HEK293 (cell line): ENCODE measurements around the gene ERF.

Source experiments
- AEBP2 ChIP-seq: fragments of 450-650 bp; formaldehyde crosslinking; IDR thresholded peaks from 2 replicates; pipeline ENCODE4 v1.5.1; 2016; ENCODE audit warnings: missing biosample characterization, missing genetic modification characterization, borderline replicate concordance
- HIC1 ChIP-seq: fragments of 450-650 bp; formaldehyde crosslinking; IDR thresholded peaks from 2 replicates; pipeline ENCODE4 v1.5.1; 2016; ENCODE audit warnings: missing biosample characterization, missing genetic modification characterization
- HOXD13 ChIP-seq: sonication (generic); formaldehyde crosslinking; IDR thresholded peaks from 2 replicates; pipeline ENCODE4 v1.8.0; 2022; ENCODE audit warnings: missing genetic modification reagents, borderline replicate concordance
- KLF9 ChIP-seq: fragments of 450-650 bp; formaldehyde crosslinking; IDR thresholded peaks from 2 replicates; pipeline ENCODE4 v1.5.1; 2016; ENCODE audit warnings: missing biosample characterization, missing genetic modification characterization, low read depth
- SCRT2 ChIP-seq: fragments of 450-650 bp; formaldehyde crosslinking; IDR thresholded peaks from 2 replicates; pipeline ENCODE4 v1.5.1; 2016; ENCODE audit warnings: missing biosample characterization, missing genetic modification characterization
- ZBTB17 ChIP-seq: fragments of 450-650 bp; formaldehyde crosslinking; IDR thresholded peaks from 2 replicates; pipeline ENCODE4 v1.5.1; 2016; ENCODE audit warnings: missing biosample characterization, missing genetic modification characterization
- ZBTB20 ChIP-seq: fragments of 450-650 bp; formaldehyde crosslinking; IDR thresholded peaks from 2 replicates; pipeline ENCODE4 v1.5.1; 2016; ENCODE audit warnings: missing biosample characterization, missing genetic modification characterization
- ZBTB26 ChIP-seq: fragments of 450-650 bp; formaldehyde crosslinking; optimal IDR thresholded peaks from 2 replicates; pipeline ENCODE3; 2016; ENCODE audit warnings: missing biosample characterization, mild to moderate bottlenecking, missing genetic modification characterization
- ZEB2 ChIP-seq: fragments of 450-650 bp; formaldehyde crosslinking; IDR thresholded peaks from 2 replicates; pipeline ENCODE4 v1.5.1; 2016; ENCODE audit warnings: missing biosample characterization, missing genetic modification characterization
- ZNF132 ChIP-seq: fragments of 450-650 bp; formaldehyde crosslinking; IDR thresholded peaks from 2 replicates; pipeline ENCODE4 v1.5.1; 2017; ENCODE audit warnings: missing biosample characterization, missing genetic modification characterization, borderline replicate concordance
- ZNF16 ChIP-seq: fragments of 450-650 bp; formaldehyde crosslinking; IDR thresholded peaks from 2 replicates; pipeline ENCODE4 v1.5.1; 2016; ENCODE audit warnings: low read depth, missing biosample characterization, missing genetic modification characterization
- ZNF175 ChIP-seq: fragments of 450-650 bp; formaldehyde crosslinking; IDR thresholded peaks from 2 replicates; pipeline ENCODE4 v1.5.1; 2016; ENCODE audit warnings: missing biosample characterization, missing genetic modification characterization
- ZNF184 ChIP-seq: fragments of 450-650 bp; IDR thresholded peaks from 2 replicates; pipeline ENCODE4 v1.5.1; 2018; ENCODE audit warnings: missing biosample characterization, mild to moderate bottlenecking, missing genetic modification characterization
- ZNF266 ChIP-seq: fragments of 450-650 bp; formaldehyde crosslinking; IDR thresholded peaks from 2 replicates; pipeline ENCODE4 v1.5.1; 2016; ENCODE audit warnings: missing biosample characterization, missing genetic modification characterization, low read depth
- ZNF302 ChIP-seq: fragments of 450-650 bp; formaldehyde crosslinking; IDR thresholded peaks from 2 replicates; pipeline ENCODE4 v1.5.1; 2016; ENCODE audit warnings: missing biosample characterization, missing genetic modification characterization, low read depth
- ZNF311 ChIP-seq: fragments of 450-650 bp; formaldehyde crosslinking; IDR thresholded peaks from 2 replicates; pipeline ENCODE4 v1.5.1; 2017; ENCODE audit warnings: missing biosample characterization, missing genetic modification characterization, borderline replicate concordance
- ZNF335 ChIP-seq: fragments of 450-650 bp; formaldehyde crosslinking; conservative IDR thresholded peaks from 2 replicates; pipeline ENCODE4 v1.5.1; 2016; ENCODE audit warnings: missing biosample characterization, missing genetic modification characterization
- ZNF391 ChIP-seq: fragments of 450-650 bp; formaldehyde crosslinking; IDR thresholded peaks from 2 replicates; pipeline ENCODE4 v1.5.1; 2016; ENCODE audit warnings: low read depth, missing biosample characterization, missing genetic modification characterization, borderline replicate concordance
- ZNF398 ChIP-seq: fragments of 450-650 bp; formaldehyde crosslinking; IDR thresholded peaks from 2 replicates; pipeline ENCODE4 v1.5.1; 2017; ENCODE audit warnings: missing biosample characterization, missing genetic modification characterization
- ZNF473 ChIP-seq: fragments of 450-650 bp; formaldehyde crosslinking; IDR thresholded peaks from 2 replicates; pipeline ENCODE4 v1.5.1; 2017; ENCODE audit warnings: missing biosample characterization, missing genetic modification characterization
- ZNF544 ChIP-seq: fragments of 450-650 bp; formaldehyde crosslinking; IDR thresholded peaks from 2 replicates; pipeline ENCODE4 v1.5.0; 2017; ENCODE audit warnings: missing biosample characterization, missing genetic modification characterization
- ZNF555 ChIP-seq: fragments of 450-650 bp; formaldehyde crosslinking; conservative IDR thresholded peaks from 2 replicates; pipeline ENCODE4 v1.5.1; 2017; ENCODE audit warnings: missing biosample characterization, mild to moderate bottlenecking, missing genetic modification characterization, inconsistent platforms
- ZNF571 ChIP-seq: fragments of 450-650 bp; formaldehyde crosslinking; IDR thresholded peaks from 2 replicates; pipeline ENCODE4 v1.5.0; 2017; ENCODE audit warnings: missing biosample characterization, missing genetic modification characterization
- ZNF654 ChIP-seq: fragments of 450-650 bp; formaldehyde crosslinking; IDR thresholded peaks from 2 replicates; pipeline ENCODE4 v1.5.1; 2016; ENCODE audit warnings: low read depth, missing biosample characterization, missing genetic modification characterization
- ZNF664 ChIP-seq: fragments of 450-650 bp; formaldehyde crosslinking; IDR thresholded peaks from 2 replicates; pipeline ENCODE4 v1.5.1; 2016; ENCODE audit warnings: missing biosample characterization, missing genetic modification characterization
- ZNF704 ChIP-seq: fragments of 450-650 bp; formaldehyde crosslinking; IDR thresholded peaks from 2 replicates; pipeline ENCODE4 v1.5.1; 2016; ENCODE audit warnings: missing biosample characterization, missing genetic modification characterization
- ZNF777 ChIP-seq: fragments of 450-650 bp; formaldehyde crosslinking; IDR thresholded peaks from 2 replicates; pipeline ENCODE4 v1.5.1; 2017; ENCODE audit warnings: missing biosample characterization, missing genetic modification characterization, borderline replicate concordance
- ZNF837 ChIP-seq: fragments of 450-650 bp; formaldehyde crosslinking; IDR thresholded peaks from 2 replicates; pipeline ENCODE4 v1.5.1; 2016; ENCODE audit warnings: missing biosample characterization, missing genetic modification characterization
- ZNF843 ChIP-seq: fragments of 450-650 bp; formaldehyde crosslinking; IDR thresholded peaks from 2 replicates; pipeline ENCODE4 v1.5.1; 2016; ENCODE audit warnings: missing biosample characterization, missing genetic modification characterization
- TF ChIP-seq, protein P1 (sequence below): fragments of 450-650 bp; formaldehyde crosslinking; IDR thresholded peaks from 2 replicates; pipeline ENCODE4 v1.5.1; 2016; ENCODE audit warnings: missing biosample characterization, missing genetic modification characterization

The ERF gene

GRCh38 chr19:42219812-42220750 is 34.8 kb downstream of the ERF start, which contains the start of gene ZNF526 (continued):
- TF ChIP-seq KLF9 (tag by site-specific recombination) (peak; percentile 85), ZBTB26 (tag by site-specific recombination) (peak; percentile 67), ZNF184 (no peak), ZNF654 (tag by site-specific recombination) (no peak), HOXD13 (CRISPR knock-in tag) (no peak), ZEB2 (no peak), ZNF132 (no peak), ZNF843 (tag by site-specific recombination) (peak; percentile 56; the same call in 1 of the 2 replicates), SCRT2 (tag by site-specific recombination) (no peak), ZNF571 (tag by site-specific recombination) (no peak), ZNF335 (tag by site-specific recombination) (peak; percentile 92), ZNF391 (no peak), AEBP2 (tag by site-specific recombination) (no peak), ZNF555 (tag by site-specific recombination) (no peak), ZNF544 (no peak), ZNF473 (tag by site-specific recombination) (no peak), ZNF16 (no peak), HIC1 (no peak), ZNF302 (no peak), ZNF266 (tag by site-specific recombination) (no peak), ZNF175 (no peak), ZNF311 (no peak), ZNF777 (tag by site-specific recombination) (no peak), ZNF664 (tag by site-specific recombination) (no peak), ZNF398 (tag by site-specific recombination) (peak; percentile 10; the same call in 1 of the 2 replicates), ZBTB20 (tag by site-specific recombination) (peak; percentile 97), ZBTB17 (tag by site-specific recombination) (peak; percentile 89), ZNF704 (tag by site-specific recombination) (no peak), ZNF837 (tag by site-specific recombination) (no peak)
- TF ChIP-seq, protein P1, sequence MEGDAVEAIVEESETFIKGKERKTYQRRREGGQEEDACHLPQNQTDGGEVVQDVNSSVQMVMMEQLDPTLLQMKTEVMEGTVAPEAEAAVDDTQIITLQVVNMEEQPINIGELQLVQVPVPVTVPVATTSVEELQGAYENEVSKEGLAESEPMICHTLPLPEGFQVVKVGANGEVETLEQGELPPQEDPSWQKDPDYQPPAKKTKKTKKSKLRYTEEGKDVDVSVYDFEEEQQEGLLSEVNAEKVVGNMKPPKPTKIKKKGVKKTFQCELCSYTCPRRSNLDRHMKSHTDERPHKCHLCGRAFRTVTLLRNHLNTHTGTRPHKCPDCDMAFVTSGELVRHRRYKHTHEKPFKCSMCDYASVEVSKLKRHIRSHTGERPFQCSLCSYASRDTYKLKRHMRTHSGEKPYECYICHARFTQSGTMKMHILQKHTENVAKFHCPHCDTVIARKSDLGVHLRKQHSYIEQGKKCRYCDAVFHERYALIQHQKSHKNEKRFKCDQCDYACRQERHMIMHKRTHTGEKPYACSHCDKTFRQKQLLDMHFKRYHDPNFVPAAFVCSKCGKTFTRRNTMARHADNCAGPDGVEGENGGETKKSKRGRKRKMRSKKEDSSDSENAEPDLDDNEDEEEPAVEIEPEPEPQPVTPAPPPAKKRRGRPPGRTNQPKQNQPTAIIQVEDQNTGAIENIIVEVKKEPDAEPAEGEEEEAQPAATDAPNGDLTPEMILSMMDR = peak; percentile 93
